MCF 10A (cell line): ENCODE data around the gene RAP1GDS1. TPM values are rescaled to one million over a fixed set of nuclear protein-coding genes. Genes with fewer than 3 reads are reported as not detected.
A peak's percentile ranks its signal among the peaks of the same experiment; 100 is the strongest.

ENCODE experiments used
- BruUV-seq: library from RNA; stranded (reverse); fragments of 400-500 nt; replicated peaks from 2 replicates; lab custom pipeline; 2021; lab: Mats Ljungman, UMichigan
- CTCF ChIA-PET: fragments of 300-600 bp; sonication (Branson Sonifier 250); formaldehyde crosslinking; extraction: SDS; loops from one replicate; lab custom pipeline; 2021; ENCODE audit warnings: antibody characterized with exemption, inconsistent platforms; lab: Yijun Ruan, JAX
- POLR2A ChIA-PET: fragments of 300-600, 350-650 bp; sonication (Branson Sonifier 250); formaldehyde crosslinking; extraction: SDS; loops from one replicate; lab custom pipeline; 2020; ENCODE audit warnings: antibody characterized with exemption, inconsistent platforms; lab: Yijun Ruan, JAX
- DNase-seq: peaks from one replicate; pipeline ENCODE4 v3.0.0-alpha.2; 2018; ENCODE audit not compliant: unreplicated experiment
- H3K27ac Mint-ChIP-seq: one replicate; pipeline ENCODE4 v1.8.0; 2022; ENCODE audit warnings: mild to moderate bottlenecking, low read depth, mixed read lengths; ENCODE audit not compliant: unreplicated experiment
- H3K27me3 Mint-ChIP-seq: one replicate; pipeline ENCODE4 v1.8.0; 2022; ENCODE audit warnings: mixed read lengths; ENCODE audit not compliant: insufficient read depth, unreplicated experiment
- H3K36me3 Mint-ChIP-seq: one replicate; pipeline ENCODE4 v1.8.0; 2022; ENCODE audit warnings: mild to moderate bottlenecking, moderate library complexity, mixed read lengths; ENCODE audit not compliant: insufficient read depth, unreplicated experiment
- H3K4me1 Mint-ChIP-seq: one replicate; pipeline ENCODE4 v1.8.0; 2022; ENCODE audit warnings: mixed read lengths; ENCODE audit not compliant: insufficient read depth, unreplicated experiment
- H3K4me3 Mint-ChIP-seq: one replicate; pipeline ENCODE4 v1.8.0; 2022; ENCODE audit warnings: mild to moderate bottlenecking, moderate library complexity, mixed read lengths; ENCODE audit not compliant: unreplicated experiment
- H3K9me3 Mint-ChIP-seq: one replicate; pipeline ENCODE4 v1.8.0; 2022; ENCODE audit warnings: mixed read lengths; ENCODE audit not compliant: unreplicated experiment
- CTCF ChIP-seq: fragments of 200-600 bp; IDR thresholded peaks from one replicate; pipeline ENCODE4 v1.8.0; 2022; ENCODE audit warnings: antibody characterized with exemption, mild to moderate bottlenecking; ENCODE audit not compliant: unreplicated experiment
- intact Hi-C: fragments of 100-400 bp; cut with micrococcal nuclease; formaldehyde crosslinking; loops from 2 replicates; pipeline ENCODE4 v1.14.1; 2022
- total RNA-seq: library from RNA; stranded (reverse); gene quantifications from 2 replicates; pipeline ENCODE4 v1.2.3, GENCODE V29; 2022

The RAP1GDS1 gene
- total RNA-seq, 1 experiment from 2014 or later, result 68.9 TPM

- Mint-ChIP-seq H3K4me1 (no peaks in the 10 kb centered on the region), H3K27ac (no peak overlapping the region), H3K27me3 (no peaks in the 10 kb centered on the region), H3K4me3 (no peak overlapping the region), H3K36me3 (no peaks in the 10 kb centered on the region), H3K9me3 (no peaks in the 10 kb centered on the region)
- no peak for TF ChIP-seq CTCF
- BruUV-seq, result no TSS peak
- intact Hi-C loops, result no loop called here
- no peak for DNase-seq
- POLR2A ChIA-PET, result interaction anchor here (0.6 kb wide), 1 partner anchor 47 kb away, joined by 3 read pairs; no protein-coding TSS in a partner anchor
- CTCF ChIA-PET, result no interaction called here
Observed at GRCh38 chr4:98311656-98312055, 50.5 kb downstream of the RAP1GDS1 start.

GRCh38 chr4:98314791-98315565 lies 53.8 kb downstream of the RAP1GDS1 start:
- Mint-ChIP-seq H3K36me3 (no peaks in the 10 kb centered on the region), H3K27ac (no peak overlapping the region), H3K9me3 (no peaks in the 10 kb centered on the region), H3K4me3 (no peak overlapping the region), H3K4me1 (peaks cover 8% of the 10 kb centered on the region), H3K27me3 (no peaks in the 10 kb centered on the region)
- intact Hi-C loops, result no loop called here
- TF ChIP-seq CTCF, result no peak
- no TSS peak for BruUV-seq
- DNase-seq, result no peak
- ChIA-PET POLR2A (interaction anchor here (0.7 to 1.3 kb wide), 4 partner anchors 8 to 309 kb away, joined by 3 to 6 read pairs (median 4); partner anchors contain the start of gene RAP1GDS1), CTCF (interaction anchor here (0.6 kb wide), 1 partner anchor 536 kb away, joined by 4 read pairs; no protein-coding TSS in a partner anchor)

- POLR2A ChIA-PET, result no interaction called here
- Mint-ChIP-seq H3K4me3 (peak overlapping the region; percentile 9), H3K9me3 (no peaks in the 10 kb centered on the region), H3K27ac (peak overlapping the region; percentile 59), H3K27me3 (no peaks in the 10 kb centered on the region), H3K4me1 (peaks cover 8% of the 10 kb centered on the region), H3K36me3 (no peaks in the 10 kb centered on the region)
- CTCF ChIA-PET, result no interaction called here
- intact Hi-C loops, result no loop called here
- DNase-seq, result peak; percentile 39
- no peak for TF ChIP-seq CTCF
- no TSS peak for BruUV-seq
Observed at GRCh38 chr4:98318521-98318920, 57.3 kb downstream of the RAP1GDS1 start.

GRCh38 chr4:98319021-98319420 lies 57.8 kb downstream of the RAP1GDS1 start:
- no peak for TF ChIP-seq CTCF
- Mint-ChIP-seq H3K36me3 (no peaks in the 10 kb centered on the region), H3K4me3 (peak overlapping the region; percentile 9), H3K27ac (peak overlapping the region; percentile 59), H3K9me3 (no peaks in the 10 kb centered on the region), H3K4me1 (peaks cover 8% of the 10 kb centered on the region), H3K27me3 (no peaks in the 10 kb centered on the region)
- intact Hi-C loops, result no loop called here
- peak; percentile 1 for DNase-seq
- CTCF ChIA-PET, result no interaction called here
- no TSS peak for BruUV-seq
- POLR2A ChIA-PET, result no interaction called here
